ENCODE results near the gene GNL3.

GNL3 gene, protein sequence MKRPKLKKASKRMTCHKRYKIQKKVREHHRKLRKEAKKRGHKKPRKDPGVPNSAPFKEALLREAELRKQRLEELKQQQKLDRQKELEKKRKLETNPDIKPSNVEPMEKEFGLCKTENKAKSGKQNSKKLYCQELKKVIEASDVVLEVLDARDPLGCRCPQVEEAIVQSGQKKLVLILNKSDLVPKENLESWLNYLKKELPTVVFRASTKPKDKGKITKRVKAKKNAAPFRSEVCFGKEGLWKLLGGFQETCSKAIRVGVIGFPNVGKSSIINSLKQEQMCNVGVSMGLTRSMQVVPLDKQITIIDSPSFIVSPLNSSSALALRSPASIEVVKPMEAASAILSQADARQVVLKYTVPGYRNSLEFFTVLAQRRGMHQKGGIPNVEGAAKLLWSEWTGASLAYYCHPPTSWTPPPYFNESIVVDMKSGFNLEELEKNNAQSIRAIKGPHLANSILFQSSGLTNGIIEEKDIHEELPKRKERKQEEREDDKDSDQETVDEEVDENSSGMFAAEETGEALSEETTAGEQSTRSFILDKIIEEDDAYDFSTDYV

DNA sequence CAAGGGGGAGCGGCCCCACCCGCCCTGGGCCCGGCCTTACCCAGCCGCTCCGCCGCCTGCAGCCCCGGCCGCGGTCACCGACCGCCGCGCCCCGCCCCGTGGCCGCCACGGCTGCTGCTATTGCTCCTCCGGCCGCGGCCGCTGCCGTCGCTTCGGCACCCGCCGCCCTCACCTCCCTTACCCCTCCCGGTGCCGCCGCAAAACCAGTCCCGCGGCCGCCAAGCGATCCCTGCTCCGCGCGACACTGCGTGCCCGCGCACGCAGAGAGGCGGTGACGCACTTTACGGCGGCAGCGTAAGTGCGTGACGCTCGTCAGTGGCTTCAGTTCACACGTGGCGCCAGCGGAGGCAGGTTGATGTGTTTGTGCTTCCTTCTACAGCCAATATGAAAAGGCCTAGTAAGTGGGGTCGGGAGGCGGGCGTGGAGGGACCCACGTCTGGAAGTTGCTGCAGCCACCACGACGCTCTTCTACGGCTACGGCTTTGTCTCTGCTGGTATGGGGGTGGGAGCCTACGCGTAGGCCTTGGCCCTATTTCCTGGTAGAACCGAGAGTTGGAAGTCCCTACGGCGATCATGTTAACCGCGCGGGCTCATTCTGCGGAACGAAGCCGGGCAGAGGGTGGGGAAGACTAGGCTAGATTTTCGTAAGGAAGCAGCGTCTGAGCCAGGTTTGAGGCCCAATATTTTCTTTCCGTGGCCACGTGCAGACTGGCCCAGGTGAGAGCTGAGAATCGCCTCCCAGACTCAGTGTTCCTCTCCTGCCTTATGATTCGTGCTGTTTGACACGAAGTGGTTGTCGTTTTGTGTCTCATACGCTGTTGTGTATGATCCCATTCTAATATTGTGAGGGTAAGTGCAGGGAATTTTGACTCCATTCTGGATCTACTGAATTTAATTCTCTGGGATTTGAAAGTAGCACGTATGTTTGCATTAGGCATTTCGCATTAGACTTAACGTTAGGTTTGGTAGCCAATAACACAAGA lies at the start of gene GNL3, which contains the start of gene PBRM1:
Gene GNL3, plus strand, starts transcription at position 324 of the 983 bp plus-strand sequence. Its CDS starts 61 bp downstream, at position 385.
Gene PBRM1, minus strand, starts transcription at position 205 of the 983 bp plus-strand sequence.
- peaks cover 44% of the 10 kb centered on the region for H3K36me3 ChIP-seq (ENCODE audit: insufficient read depth, low read length)
- H3K4me3 ChIP-seq (ENCODE audit: low read depth, low read length): peak within 1 kb of the TSS; percentile 80
- no peaks in the 10 kb centered on the region for H3K27me3 ChIP-seq (ENCODE audit: insufficient read depth, low read length)
- no peak within 1 kb of the TSS for H2AFZ ChIP-seq (ENCODE audit: low read length, unreplicated experiment)
- H3K4me1 ChIP-seq (ENCODE audit: control insufficient read depth, insufficient read depth, low read length, unreplicated experiment): peaks cover 49% of the 10 kb centered on the region
- H3K27ac ChIP-seq (ENCODE audit: low read depth, low read length): peak within 1 kb of the TSS; percentile 87
- H3K79me2 ChIP-seq (ENCODE audit: control insufficient read depth, insufficient read depth, low read length, unreplicated experiment): peaks cover 91% of the 10 kb centered on the region

DNA sequence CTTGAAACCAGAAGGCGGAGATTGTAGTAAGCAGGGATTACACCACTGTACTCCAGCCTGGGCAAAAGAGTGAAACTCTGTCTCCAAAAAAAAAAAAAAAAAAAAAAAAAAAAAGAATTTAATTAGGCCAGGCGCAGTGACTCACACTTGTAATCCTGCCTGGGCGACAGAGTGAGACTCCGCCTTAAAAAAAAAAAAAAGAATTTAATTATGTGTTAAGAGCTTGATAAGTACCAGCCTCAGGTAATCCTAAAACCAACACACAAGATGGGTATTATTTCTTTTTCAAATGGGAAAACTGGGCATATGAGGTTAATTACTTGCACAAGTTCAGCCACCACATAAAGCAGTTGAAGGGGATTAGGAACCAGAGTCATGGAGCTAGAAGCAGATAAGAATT lies 49.2 kb upstream of the GNL3 start:
- Histone ChIP-seq H3K4me1 (ENCODE audit: control insufficient read depth, insufficient read depth, low read length, unreplicated experiment) (no peaks in the 10 kb centered on the region), H3K27me3 (ENCODE audit: insufficient read depth, low read length) (no peaks in the 10 kb centered on the region), H2AFZ (ENCODE audit: low read length, unreplicated experiment) (no peak overlapping the region), H3K79me2 (ENCODE audit: control insufficient read depth, insufficient read depth, low read length, unreplicated experiment) (no peaks in the 10 kb centered on the region), H3K27ac (ENCODE audit: low read depth, low read length) (no peak overlapping the region), H3K36me3 (ENCODE audit: insufficient read depth, low read length) (peaks cover 22% of the 10 kb centered on the region), H3K4me3 (ENCODE audit: low read depth, low read length) (no peak overlapping the region)

DNA sequence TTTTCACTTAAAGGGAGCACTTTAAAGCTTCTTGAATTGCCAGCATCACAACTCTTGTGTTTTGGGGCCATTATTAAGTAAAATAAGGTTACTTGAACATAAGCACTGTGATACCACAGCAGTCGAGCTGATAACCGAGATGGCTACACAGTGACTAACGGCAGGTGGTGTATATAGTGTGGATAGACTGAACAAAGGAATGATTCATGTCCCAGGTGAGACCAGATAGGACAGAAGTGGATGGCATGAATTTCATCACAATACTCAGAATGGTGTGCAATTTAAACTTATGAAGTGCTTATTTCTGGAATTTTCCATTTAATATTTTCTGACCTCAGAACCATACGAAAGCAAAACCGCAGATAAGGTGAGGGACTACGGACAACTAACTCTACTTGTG lies 40.3 kb upstream of the GNL3 start:
- H3K36me3 ChIP-seq (ENCODE audit: insufficient read depth, low read length): peaks cover 23% of the 10 kb centered on the region
- peaks cover 17% of the 10 kb centered on the region for H3K4me1 ChIP-seq (ENCODE audit: control insufficient read depth, insufficient read depth, low read length, unreplicated experiment)
- no peak overlapping the region for H3K27ac ChIP-seq (ENCODE audit: low read depth, low read length)
- no peaks in the 10 kb centered on the region for H3K79me2 ChIP-seq (ENCODE audit: control insufficient read depth, insufficient read depth, low read length, unreplicated experiment)
- H3K27me3 ChIP-seq (ENCODE audit: insufficient read depth, low read length): no peaks in the 10 kb centered on the region
- H3K4me3 ChIP-seq (ENCODE audit: low read depth, low read length): no peak overlapping the region
- H2AFZ ChIP-seq (ENCODE audit: low read length, unreplicated experiment): no peak overlapping the region

DNA sequence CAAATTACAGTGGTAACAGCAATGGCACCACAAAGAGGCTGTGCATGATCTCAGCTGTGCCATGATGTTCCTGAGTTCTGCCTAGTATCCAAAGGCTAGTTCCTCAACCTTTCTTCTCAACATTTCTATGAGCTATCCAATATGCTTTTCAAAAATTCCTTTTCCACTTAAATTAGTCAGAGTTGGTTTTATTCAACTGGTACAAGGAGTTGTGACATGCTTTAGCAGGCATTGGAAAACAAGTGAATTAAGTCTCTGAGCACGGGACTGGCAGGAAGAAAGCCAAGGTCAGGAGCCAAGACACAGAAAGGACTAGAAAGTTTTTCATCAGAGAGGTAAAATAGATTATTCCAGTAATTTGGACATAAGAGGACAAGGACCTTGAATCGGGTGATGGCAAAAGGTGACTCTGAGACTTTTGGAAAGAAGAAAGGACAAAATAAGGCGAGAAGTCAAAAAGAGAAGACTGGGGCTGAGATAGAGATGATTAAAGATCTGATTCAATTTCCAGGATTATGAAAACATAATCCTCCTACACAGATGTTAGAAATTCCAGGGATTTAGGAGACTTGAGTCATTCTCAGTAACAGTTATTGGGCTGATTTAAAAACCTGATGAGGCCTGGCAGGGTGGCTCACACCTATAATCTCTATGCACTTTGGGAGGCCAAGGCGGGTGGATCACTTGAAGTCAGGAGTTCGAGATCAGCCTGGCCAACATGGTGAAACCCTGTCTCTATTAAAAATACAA lies 36.2 kb upstream of the GNL3 start:
- Histone ChIP-seq H3K27ac (ENCODE audit: low read depth, low read length) (peak overlapping the region; percentile 85), H3K79me2 (ENCODE audit: control insufficient read depth, insufficient read depth, low read length, unreplicated experiment) (no peaks in the 10 kb centered on the region), H3K4me3 (ENCODE audit: low read depth, low read length) (no peak overlapping the region), H3K4me1 (ENCODE audit: control insufficient read depth, insufficient read depth, low read length, unreplicated experiment) (peaks cover 22% of the 10 kb centered on the region), H2AFZ (ENCODE audit: low read length, unreplicated experiment) (no peak overlapping the region), H3K36me3 (ENCODE audit: insufficient read depth, low read length) (peaks cover 28% of the 10 kb centered on the region), H3K27me3 (ENCODE audit: insufficient read depth, low read length) (no peaks in the 10 kb centered on the region)

DNA sequence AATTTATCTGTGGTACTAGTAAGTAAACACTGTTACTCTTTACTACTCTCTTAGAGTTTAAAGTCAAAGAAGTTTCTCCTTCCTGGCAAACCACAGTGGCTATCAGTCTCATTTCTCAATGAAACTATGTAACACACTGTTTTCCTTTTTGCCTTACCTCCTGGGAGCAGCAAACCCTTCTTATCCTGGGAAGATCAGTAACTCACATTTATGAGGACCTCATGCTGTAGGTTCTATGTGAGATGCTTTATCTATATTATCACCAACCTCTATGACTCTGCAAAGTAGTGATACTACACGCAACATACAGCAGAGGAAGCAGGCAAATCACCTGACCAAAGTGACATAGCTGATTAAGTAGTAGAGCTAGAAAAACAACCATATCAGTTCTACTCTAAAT lies 35.4 kb upstream of the GNL3 start:
- Histone ChIP-seq H3K27me3 (ENCODE audit: insufficient read depth, low read length) (no peaks in the 10 kb centered on the region), H3K27ac (ENCODE audit: low read depth, low read length) (peak overlapping the region; percentile 85), H3K79me2 (ENCODE audit: control insufficient read depth, insufficient read depth, low read length, unreplicated experiment) (no peaks in the 10 kb centered on the region), H3K36me3 (ENCODE audit: insufficient read depth, low read length) (peaks cover 30% of the 10 kb centered on the region), H2AFZ (ENCODE audit: low read length, unreplicated experiment) (no peak overlapping the region), H3K4me3 (ENCODE audit: low read depth, low read length) (no peak overlapping the region), H3K4me1 (ENCODE audit: control insufficient read depth, insufficient read depth, low read length, unreplicated experiment) (peaks cover 22% of the 10 kb centered on the region)

DNA sequence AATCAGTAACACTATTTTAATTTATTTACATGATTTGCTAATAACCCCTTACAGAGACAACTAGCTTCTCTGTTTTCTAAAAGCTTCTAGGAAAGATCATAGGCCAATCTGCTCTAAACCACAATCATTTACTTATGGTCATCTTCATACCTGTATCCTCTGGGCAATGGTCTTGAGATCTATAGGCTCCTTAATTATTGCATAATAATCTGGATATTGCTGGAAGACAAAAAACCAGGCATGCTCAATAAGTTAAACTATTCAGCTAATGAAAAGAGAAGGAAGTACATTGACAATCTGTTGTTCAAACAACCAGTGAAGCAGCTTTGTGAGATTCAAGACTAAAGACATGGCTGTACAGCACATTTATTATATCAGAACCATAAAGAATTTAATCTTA lies 34.2 kb upstream of the GNL3 start:
- Histone ChIP-seq H3K36me3 (ENCODE audit: insufficient read depth, low read length) (peaks cover 37% of the 10 kb centered on the region), H2AFZ (ENCODE audit: low read length, unreplicated experiment) (no peak overlapping the region), H3K27me3 (ENCODE audit: insufficient read depth, low read length) (no peaks in the 10 kb centered on the region), H3K4me1 (ENCODE audit: control insufficient read depth, insufficient read depth, low read length, unreplicated experiment) (peaks cover 22% of the 10 kb centered on the region), H3K27ac (ENCODE audit: low read depth, low read length) (no peak overlapping the region), H3K4me3 (ENCODE audit: low read depth, low read length) (no peak overlapping the region), H3K79me2 (ENCODE audit: control insufficient read depth, insufficient read depth, low read length, unreplicated experiment) (no peaks in the 10 kb centered on the region)

DNA sequence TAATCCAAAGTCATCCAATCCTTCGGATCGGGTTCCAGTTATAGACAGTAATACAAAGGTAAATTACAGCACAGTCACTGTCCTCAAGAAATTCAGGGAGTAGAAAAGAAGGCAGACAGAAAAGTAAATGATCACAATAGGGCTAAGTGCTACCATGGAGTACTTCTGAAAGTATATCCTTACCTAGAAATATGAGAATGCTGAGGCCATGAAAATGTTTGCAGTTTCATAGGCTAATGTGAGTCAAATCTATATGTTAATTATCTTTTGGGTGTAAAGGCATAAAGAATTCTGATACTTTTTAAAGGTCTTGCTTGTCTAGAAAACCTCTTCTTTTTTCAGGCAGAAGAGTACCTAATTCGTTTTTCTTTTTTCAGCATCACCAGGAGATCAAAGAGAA lies 29.9 kb upstream of the GNL3 start:
- no peak overlapping the region for H2AFZ ChIP-seq (ENCODE audit: low read length, unreplicated experiment)
- no peaks in the 10 kb centered on the region for H3K27me3 ChIP-seq (ENCODE audit: insufficient read depth, low read length)
- peaks cover 2% of the 10 kb centered on the region for H3K4me1 ChIP-seq (ENCODE audit: control insufficient read depth, insufficient read depth, low read length, unreplicated experiment)
- no peaks in the 10 kb centered on the region for H3K79me2 ChIP-seq (ENCODE audit: control insufficient read depth, insufficient read depth, low read length, unreplicated experiment)
- peaks cover 47% of the 10 kb centered on the region for H3K36me3 ChIP-seq (ENCODE audit: insufficient read depth, low read length)
- H3K27ac ChIP-seq (ENCODE audit: low read depth, low read length): no peak overlapping the region
- H3K4me3 ChIP-seq (ENCODE audit: low read depth, low read length): no peak overlapping the region

DNA sequence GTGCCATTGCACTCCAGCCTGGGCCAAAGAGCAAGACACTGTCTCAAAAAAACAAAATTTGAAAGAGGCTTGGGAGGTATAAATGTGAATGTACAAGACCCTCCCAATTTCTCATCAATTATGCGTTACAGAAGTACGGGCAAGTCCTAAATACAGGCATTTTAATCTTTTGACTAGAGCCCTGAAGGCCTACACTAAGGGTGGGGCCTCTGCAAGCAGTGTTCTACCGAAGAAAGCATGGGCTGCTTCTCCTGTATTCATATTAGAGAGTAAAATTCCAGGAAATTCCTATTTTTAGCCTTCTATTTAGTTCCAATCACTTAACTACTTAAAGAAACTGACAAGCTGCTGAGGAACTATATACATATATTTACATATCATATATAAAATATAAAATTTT lies 25.8 kb upstream of the GNL3 start:
- Histone ChIP-seq H3K79me2 (ENCODE audit: control insufficient read depth, insufficient read depth, low read length, unreplicated experiment) (no peaks in the 10 kb centered on the region), H3K27ac (ENCODE audit: low read depth, low read length) (no peak overlapping the region), H3K4me3 (ENCODE audit: low read depth, low read length) (no peak overlapping the region), H2AFZ (ENCODE audit: low read length, unreplicated experiment) (no peak overlapping the region), H3K27me3 (ENCODE audit: insufficient read depth, low read length) (no peaks in the 10 kb centered on the region), H3K4me1 (ENCODE audit: control insufficient read depth, insufficient read depth, low read length, unreplicated experiment) (no peaks in the 10 kb centered on the region), H3K36me3 (ENCODE audit: insufficient read depth, low read length) (peaks cover 52% of the 10 kb centered on the region)

DNA sequence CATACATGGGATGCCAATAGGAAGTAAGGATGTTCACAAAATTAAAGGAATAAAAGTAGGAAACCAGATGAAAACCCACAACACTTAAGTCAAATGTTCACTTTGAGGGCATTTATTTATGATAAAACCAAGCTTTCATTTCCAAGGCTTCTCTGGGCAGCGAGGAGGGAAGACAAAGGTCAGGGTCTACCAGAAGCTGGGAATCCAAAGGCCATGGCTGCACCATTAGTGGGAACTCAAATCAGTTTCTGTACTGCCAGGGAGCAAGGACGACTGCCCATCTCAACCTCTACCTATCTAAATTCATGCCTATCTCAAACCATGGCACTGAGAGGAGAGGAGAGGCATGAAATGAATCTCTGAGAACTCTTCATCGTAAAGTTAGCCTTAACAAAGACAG lies 22.7 kb upstream of the GNL3 start:
- H3K4me3 ChIP-seq (ENCODE audit: low read depth, low read length): no peak overlapping the region
- peaks cover 41% of the 10 kb centered on the region for H3K36me3 ChIP-seq (ENCODE audit: insufficient read depth, low read length)
- H3K4me1 ChIP-seq (ENCODE audit: control insufficient read depth, insufficient read depth, low read length, unreplicated experiment): no peaks in the 10 kb centered on the region
- H3K79me2 ChIP-seq (ENCODE audit: control insufficient read depth, insufficient read depth, low read length, unreplicated experiment): no peaks in the 10 kb centered on the region
- H3K27me3 ChIP-seq (ENCODE audit: insufficient read depth, low read length): no peaks in the 10 kb centered on the region
- H2AFZ ChIP-seq (ENCODE audit: low read length, unreplicated experiment): no peak overlapping the region
- no peak overlapping the region for H3K27ac ChIP-seq (ENCODE audit: low read depth, low read length)
